OCI-LY7 (cell line): ENCODE measurements around the gene ATP8B3. TPM values are rescaled to one million over a fixed set of nuclear protein-coding genes. Genes with fewer than 3 reads are reported as not detected.

ENCODE experiments used
- BruUV-seq: library from RNA; stranded (reverse); fragments of 400-500 nt; replicated peaks from 2 replicates; lab custom pipeline; 2021; lab: Mats Ljungman, UMichigan
- CTCF ChIA-PET: fragments of 300-600 bp; sonication (Branson Sonifier 250); formaldehyde crosslinking; loops from one replicate; lab custom pipeline; 2022; ENCODE audit warnings: antibody characterized with exemption; ENCODE audit not compliant: unreplicated experiment; lab: Charles Lee
- POLR2A ChIA-PET: fragments of 300-600 bp; sonication (Branson Sonifier 250); formaldehyde crosslinking; loops from one replicate; lab custom pipeline; 2022; ENCODE audit warnings: antibody characterized with exemption; lab: Charles Lee
- DNase-seq: peaks from one replicate; pipeline ENCODE4 v3.0.0-alpha.2; 2015; ENCODE audit warnings: low spot score
- H2AFZ ChIP-seq: fragments of 200-600 bp; sonication (generic), shearing (Covaris generic); 2 replicates; pipeline ENCODE4 v1.6.1; 2014; ENCODE audit warnings: mild to moderate bottlenecking, antibody characterized with exemption, low read length, moderate library complexity
- H3K27ac ChIP-seq: fragments of 200-600 bp; sonication (generic); 2 replicates; pipeline ENCODE4 v1.5.1; 2014; ENCODE audit warnings: mixed run types, low read depth, mild to moderate bottlenecking, moderate library complexity, low read length, inconsistent platforms; ENCODE audit not compliant: poor library complexity, severe bottlenecking
- H3K36me3 ChIP-seq: fragments of 200-600 bp; sonication (generic); 2 replicates; pipeline ENCODE4 v1.6.1; 2014; ENCODE audit warnings: mild to moderate bottlenecking, antibody characterized with exemption, low read length, moderate library complexity, mixed read lengths; ENCODE audit not compliant: insufficient read depth
- H3K4me1 ChIP-seq: fragments of 200-600 bp; sonication (generic); 2 replicates; pipeline ENCODE4 v1.5.1; 2014; ENCODE audit warnings: mild to moderate bottlenecking, low read length; ENCODE audit not compliant: insufficient read depth, poor library complexity, severe bottlenecking
- H3K4me2 ChIP-seq: fragments of 200-600 bp; sonication (generic); 2 replicates; pipeline ENCODE4 v1.6.1; 2014; ENCODE audit warnings: mild to moderate bottlenecking, low read length
- H3K4me3 ChIP-seq: fragments of 200-600 bp; sonication (generic); 2 replicates; pipeline ENCODE4 v1.5.1; 2014; ENCODE audit warnings: mild to moderate bottlenecking, low read depth, low read length; ENCODE audit not compliant: poor library complexity, severe bottlenecking
- H3K79me2 ChIP-seq: fragments of 200-600 bp; sonication (generic); 2 replicates; pipeline ENCODE4 v1.6.1; 2016; ENCODE audit warnings: low read depth, mild to moderate bottlenecking, low read length, moderate library complexity, mixed read lengths; ENCODE audit not compliant: insufficient read depth
- H3K9me2 ChIP-seq: fragments of 200-600 bp; sonication (generic); 2 replicates; pipeline ENCODE4 v1.6.1; 2016; ENCODE audit warnings: mild to moderate bottlenecking, low read length, mixed read lengths; ENCODE audit not compliant: insufficient read depth
- H3K9me3 ChIP-seq: fragments of 200-600 bp; sonication (generic); 2 replicates; pipeline ENCODE4 v1.6.1; 2014; ENCODE audit warnings: mild to moderate bottlenecking, mixed run types, low read length, mixed read lengths
- H4K20me1 ChIP-seq: fragments of 200-600 bp; sonication (generic); 2 replicates; pipeline ENCODE4 v1.6.1; 2014; ENCODE audit warnings: mild to moderate bottlenecking, antibody characterized with exemption, low read length, moderate library complexity, mixed read lengths; ENCODE audit not compliant: insufficient read depth
- CTCF ChIP-seq: fragments of 200-600 bp; sonication (generic); conservative IDR thresholded peaks from 2 replicates; pipeline ENCODE4 v1.5.1; 2014; ENCODE audit warnings: mild to moderate bottlenecking, antibody characterized with exemption, low read length, moderate library complexity, mixed read lengths
- EZH2phosphoT487 ChIP-seq: fragments of 200-600 bp; sonication (generic); IDR thresholded peaks from 2 replicates; pipeline ENCODE4 v1.6.1; 2018; ENCODE audit warnings: low read depth, borderline replicate concordance, mild to moderate bottlenecking, mixed run types, antibody characterized with exemption, low read length, moderate library complexity, mixed read lengths
- intact Hi-C: fragments of 100-400 bp; cut with micrococcal nuclease; formaldehyde crosslinking; loops from one replicate; pipeline ENCODE4 v1.10.0; 2022; ENCODE audit not compliant: unreplicated experiment
- total RNA-seq, 2 experiments: library from RNA; depleted of rRNA in 1 of 2; stranded (reverse); fragments of >200 nt in 1 of 2; shearing (Covaris generic) in 1 of 2; gene quantifications; 2 replicates each; pipeline ENCODE4 v1.2.3, GENCODE V29; 2014 to 2022

The ATP8B3 gene
- total RNA-seq, 2 experiments from 2014 or later, result 5.9 to 19.3 TPM

DNA sequence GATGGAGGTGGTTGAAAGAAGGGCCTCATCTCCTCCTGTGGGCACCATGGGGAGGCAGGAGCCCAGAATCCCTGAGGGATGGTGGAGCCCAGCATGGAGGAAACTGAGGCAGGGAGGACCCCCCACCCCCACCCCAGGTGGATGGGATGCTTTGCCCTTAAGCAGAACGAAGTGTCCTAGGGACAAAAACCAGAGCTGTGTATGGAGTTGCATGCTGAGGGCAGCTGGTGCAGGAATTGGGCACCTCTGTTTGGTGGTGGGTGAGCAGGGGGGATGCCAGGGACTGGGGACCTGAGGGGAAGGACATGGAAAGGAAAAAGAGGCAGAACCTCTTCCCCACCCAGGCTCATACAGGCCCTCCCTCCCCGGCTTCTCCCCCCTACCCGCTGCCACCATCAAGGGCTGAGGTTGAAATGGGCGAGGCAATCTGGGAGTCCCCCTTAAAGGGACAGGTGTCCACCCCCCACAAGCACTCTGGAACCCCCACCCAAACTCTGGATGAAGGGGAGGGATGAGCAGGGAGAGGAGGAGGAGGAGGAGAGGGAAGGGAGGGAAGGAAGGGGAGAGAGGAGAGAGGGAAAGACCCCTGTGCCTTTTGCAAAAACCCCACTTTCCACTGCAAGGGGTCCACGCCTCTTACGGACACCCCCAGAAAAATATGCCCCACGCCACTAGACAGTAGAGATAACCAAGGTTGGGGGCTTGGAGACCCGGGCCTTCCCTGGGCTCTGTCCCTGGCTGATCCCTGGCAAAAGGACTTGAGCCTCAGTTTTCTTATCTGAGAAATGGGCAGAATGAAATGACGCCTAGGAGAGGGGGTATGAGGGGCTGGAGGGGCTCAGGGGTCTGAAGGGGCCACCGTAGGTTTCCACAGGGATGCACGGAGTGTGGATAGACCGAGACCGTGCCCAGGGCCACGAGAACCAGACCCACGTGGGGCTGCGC is 52.8 kb downstream of the ATP8B3 start:
- TF ChIP-seq EZH2phosphoT487, result no peak
- TF ChIP-seq CTCF, result no peak

GRCh38 chr19:1758231-1758577 is 53.9 kb downstream of the ATP8B3 start:
- ChIA-PET POLR2A (no interaction called here), CTCF (no interaction called here)
- no TSS peak for BruUV-seq
- Histone ChIP-seq H3K9me3 (no peaks in the 10 kb centered on the region), H3K4me3 (no peak overlapping the region), H3K79me2 (no peaks in the 10 kb centered on the region), H3K36me3 (no peaks in the 10 kb centered on the region), H3K9me2 (no peaks in the 10 kb centered on the region), H3K4me1 (no peaks in the 10 kb centered on the region), H3K4me2 (no peak overlapping the region), H2AFZ (no peak overlapping the region), H4K20me1 (no peaks in the 10 kb centered on the region), H3K27ac (no peak overlapping the region)
- no peak for DNase-seq
- TF ChIP-seq EZH2phosphoT487, result no peak
- TF ChIP-seq CTCF, result no peak
- intact Hi-C loops, result no loop called here

More for the DNA sequence above, 52.8 kb downstream of the ATP8B3 start:
- no peak overlapping the region for H3K27ac ChIP-seq
- H3K4me3 ChIP-seq, result no peak overlapping the region
- H3K9me2 ChIP-seq, result no peaks in the 10 kb centered on the region
- ChIA-PET CTCF (no interaction called here), POLR2A (no interaction called here)
- H4K20me1 ChIP-seq, result no peaks in the 10 kb centered on the region
- no TSS peak for BruUV-seq
- no peak overlapping the region for H3K4me2 ChIP-seq
- H3K9me3 ChIP-seq, result no peaks in the 10 kb centered on the region
- H3K79me2 ChIP-seq, result no peaks in the 10 kb centered on the region
- no peaks in the 10 kb centered on the region for H3K36me3 ChIP-seq
- DNase-seq, result no peak
- intact Hi-C loops, result no loop called here
- H3K4me1 ChIP-seq, result no peaks in the 10 kb centered on the region
- H2AFZ ChIP-seq, result no peak overlapping the region
